NCI-H128 (cell line): ENCODE measurements around the gene AGRN.
A peak's percentile ranks its signal among the peaks of the same experiment; 100 is the strongest.

Source experiments
- DNase-seq: peaks from one replicate; lab custom pipeline; 2025; ENCODE audit not compliant: unreplicated experiment; lab: John Stamatoyannopoulos, UW

Gene AGRN

GRCh38 chr1:1079408-1080121, 59.6 kb downstream of the AGRN start:
- peak; percentile 67 for DNase-seq

GRCh38 chr1:1080122-1080757, 60.3 kb downstream of the AGRN start:
- DNase-seq = peak; percentile 49

- DNase-seq = no peak
These were observed 61.0 kb downstream of the AGRN start for GRCh38 chr1:1080951-1081310.

GRCh38 chr1:1081311-1082238, 61.7 kb downstream of the AGRN start:
- DNase-seq = no peak

- DNase-seq = no peak
These were observed 62.4 kb downstream of the AGRN start for GRCh38 chr1:1082239-1082775.

- DNase-seq = no peak
These were observed 63.0 kb downstream of the AGRN start for GRCh38 chr1:1082776-1083415.

- no peak for DNase-seq
These were observed 63.8 kb downstream of the AGRN start for GRCh38 chr1:1083416-1084371.

- no peak for DNase-seq
These were observed 64.7 kb downstream of the AGRN start for GRCh38 chr1:1084372-1085170.

GRCh38 chr1:1085171-1085841, 65.4 kb downstream of the AGRN start:
- no peak for DNase-seq

- DNase-seq = no peak
These were observed 66.3 kb downstream of the AGRN start for GRCh38 chr1:1085911-1086841.

- no peak for DNase-seq
These were observed 67.0 kb downstream of the AGRN start for GRCh38 chr1:1086911-1087341.

- DNase-seq = no peak
These were observed 67.6 kb downstream of the AGRN start for GRCh38 chr1:1087351-1088028.

GRCh38 chr1:1088029-1088800, 68.3 kb downstream of the AGRN start:
- no peak for DNase-seq

GRCh38 chr1:1088801-1089680, 69.1 kb downstream of the AGRN start:
- DNase-seq = no peak
